H9 (cell line): ENCODE data around the gene ABHD14A. TPM values are rescaled to one million over a fixed set of nuclear protein-coding genes. Genes with fewer than 3 reads are reported as not detected.

Experiments used
- DNase-seq: peaks from one replicate; pipeline ENCODE4 v3.0.0-alpha.2; 2017
- H2AFZ ChIP-seq: one replicate; pipeline ENCODE4 v1.6.1; 2013; ENCODE audit warnings: mild to moderate bottlenecking, low read length, control low read depth, moderate library complexity
- H2AK5ac ChIP-seq: 2 replicates; pipeline ENCODE4 v1.6.1; 2013; ENCODE audit warnings: low read length, control low read depth, mixed read lengths; ENCODE audit not compliant: insufficient read length
- H2BK120ac ChIP-seq: one replicate; pipeline ENCODE4 v1.6.1; 2013; ENCODE audit warnings: low read depth, mild to moderate bottlenecking, low read length, control low read depth, inconsistent platforms; ENCODE audit not compliant: poor library complexity, severe bottlenecking
- H2BK12ac ChIP-seq: 2 replicates; pipeline ENCODE4 v1.6.1; 2013; ENCODE audit warnings: low read length, control low read depth, mixed read lengths, low read depth; ENCODE audit not compliant: insufficient read length
- H2BK15ac ChIP-seq: 2 replicates; pipeline ENCODE4 v1.6.1; 2013; ENCODE audit warnings: low read depth, low read length, control low read depth
- H2BK20ac ChIP-seq: one replicate; pipeline ENCODE4 v1.6.1; 2013; ENCODE audit warnings: low read depth, mild to moderate bottlenecking, low read length, control low read depth, inconsistent platforms; ENCODE audit not compliant: poor library complexity, severe bottlenecking
- H2BK5ac ChIP-seq: 2 replicates; pipeline ENCODE4 v1.6.1; 2013; ENCODE audit warnings: low read length, control low read depth, mixed read lengths; ENCODE audit not compliant: insufficient read length
- H3K14ac ChIP-seq: 2 replicates; pipeline ENCODE4 v1.6.1; 2013; ENCODE audit warnings: low read length, control low read depth; ENCODE audit not compliant: insufficient read depth
- H3K18ac ChIP-seq: 2 replicates; pipeline ENCODE4 v1.6.1; 2013; ENCODE audit warnings: low read depth, mild to moderate bottlenecking, mixed read lengths, low read length, control low read depth; ENCODE audit not compliant: insufficient read length
- H3K23ac ChIP-seq: 2 replicates; pipeline ENCODE4 v1.6.1; 2013; ENCODE audit warnings: low read length, control low read depth, mixed read lengths, low read depth; ENCODE audit not compliant: insufficient read length
- H3K23me2 ChIP-seq: 2 replicates; pipeline ENCODE4 v1.6.1; 2013; ENCODE audit warnings: low read depth, mild to moderate bottlenecking, mixed read lengths, low read length, control low read depth; ENCODE audit not compliant: insufficient read length, poor library complexity, severe bottlenecking
- H3K27ac ChIP-seq: 2 replicates; pipeline ENCODE4 v1.5.1; 2013; ENCODE audit warnings: low read length, control low read depth, mixed read lengths, low read depth; ENCODE audit not compliant: insufficient read length
- H3K27me3 ChIP-seq: 2 replicates; pipeline ENCODE4 v1.6.1; 2013; ENCODE audit warnings: low read length, control low read depth, inconsistent platforms; ENCODE audit not compliant: insufficient read depth
- H3K4ac ChIP-seq: 2 replicates; pipeline ENCODE4 v1.6.1; 2013; ENCODE audit warnings: low read depth, mild to moderate bottlenecking, control low read depth, inconsistent platforms, low read length, moderate library complexity
- H3K4me1 ChIP-seq: 2 replicates; pipeline ENCODE4 v1.6.1; 2013; ENCODE audit warnings: low read length, control low read depth, inconsistent platforms; ENCODE audit not compliant: insufficient read depth
- H3K4me2 ChIP-seq: 2 replicates; pipeline ENCODE4 v1.6.1; 2013; ENCODE audit warnings: low read length, control low read depth, mixed read lengths; ENCODE audit not compliant: insufficient read length, insufficient read depth
- H3K56ac ChIP-seq: 2 replicates; pipeline ENCODE4 v1.6.1; 2013; ENCODE audit warnings: low read depth, mild to moderate bottlenecking, mixed read lengths, low read length, control low read depth; ENCODE audit not compliant: insufficient read length
- H3K79me1 ChIP-seq: 2 replicates; pipeline ENCODE4 v1.6.1; 2013; ENCODE audit warnings: low read depth, mild to moderate bottlenecking, moderate library complexity, low read length, control low read depth, inconsistent platforms; ENCODE audit not compliant: insufficient read depth, poor library complexity, severe bottlenecking
- H3K79me2 ChIP-seq: 2 replicates; pipeline ENCODE4 v1.6.1; 2013; ENCODE audit warnings: low read length, control low read depth, inconsistent platforms; ENCODE audit not compliant: insufficient read depth
- H3K9ac ChIP-seq: 2 replicates; pipeline ENCODE4 v1.6.1; 2013; ENCODE audit warnings: low read length, control low read depth, mixed read lengths; ENCODE audit not compliant: insufficient read length; ENCODE audit errors: extremely low read depth
- H3K9me3 ChIP-seq: one replicate; pipeline ENCODE4 v1.6.1; 2013; ENCODE audit warnings: low read depth, low read length, inconsistent platforms; ENCODE audit not compliant: control insufficient read depth
- H3T11ph ChIP-seq: one replicate; pipeline ENCODE4 v1.6.1; 2013; ENCODE audit warnings: mild to moderate bottlenecking, low read length, control low read depth, inconsistent platforms
- H4K20me1 ChIP-seq: one replicate; pipeline ENCODE4 v1.6.1; 2013; ENCODE audit not compliant: control insufficient read depth, insufficient read length, insufficient read depth
- H4K5ac ChIP-seq: 2 replicates; pipeline ENCODE4 v1.6.1; 2013; ENCODE audit warnings: low read depth, mild to moderate bottlenecking, mixed read lengths, low read length, control low read depth; ENCODE audit not compliant: insufficient read length
- H4K8ac ChIP-seq: replicated peaks from 2 replicates; pipeline ENCODE4 v1.6.1; 2013; ENCODE audit warnings: low read length, control low read depth, mixed read lengths, low read depth; ENCODE audit not compliant: insufficient read length
- H4K91ac ChIP-seq: 2 replicates; pipeline ENCODE4 v1.6.1; 2013; ENCODE audit warnings: low read depth, mild to moderate bottlenecking, moderate library complexity, mixed read lengths, low read length, control low read depth; ENCODE audit not compliant: insufficient read length
- H3K27ac Mint-ChIP-seq, 3 experiments: 2 replicates in 2 of 3; 3 replicates in 1 of 3; pipeline ENCODE4 v1.8.0; 2020 to 2021; ENCODE audit warnings: mixed read lengths in 3 of 3, mild to moderate bottlenecking in 1 of 3, moderate library complexity in 1 of 3
- H3K27me3 Mint-ChIP-seq: 2 replicates; pipeline ENCODE4 v1.8.0; 2021; ENCODE audit warnings: low read depth, mild to moderate bottlenecking, moderate library complexity, mixed read lengths
- H3K36me3 Mint-ChIP-seq, 3 experiments: 2 replicates in 2 of 3; 3 replicates in 1 of 3; pipeline ENCODE4 v1.8.0; 2020 to 2021; ENCODE audit warnings: low read depth in 3 of 3, mixed read lengths in 3 of 3; ENCODE audit not compliant: insufficient read depth in 1 of 3
- H3K4me1 Mint-ChIP-seq, 2 experiments: 2 replicates each; pipeline ENCODE4 v1.8.0; 2020; ENCODE audit warnings: mixed read lengths in 2 of 2
- H3K4me3 Mint-ChIP-seq, 2 experiments: 2 replicates in 1 of 2; 3 replicates in 1 of 2; pipeline ENCODE4 v1.8.0; 2020 to 2021; ENCODE audit warnings: mild to moderate bottlenecking in 2 of 2, mixed read lengths in 2 of 2, moderate library complexity in 1 of 2
- H3K9me3 Mint-ChIP-seq, 2 experiments: 2 replicates in 1 of 2; 3 replicates in 1 of 2; pipeline ENCODE4 v1.8.0; 2020; ENCODE audit warnings: mild to moderate bottlenecking in 2 of 2, mixed read lengths in 2 of 2, moderate library complexity in 1 of 2
- CTCF ChIP-seq: fragments of 200-600 bp; sonication (generic); conservative IDR thresholded peaks from 3 replicates; pipeline ENCODE4 v1.8.0; 2021; ENCODE audit warnings: antibody characterized with exemption, mild to moderate bottlenecking
- WGBS: extraction: QIAGEN DNeasy Blood & Tissue Kit; methylation state at CpG from one replicate; pipeline ENCODE4 v1.1.7; 2013; ENCODE audit warnings: missing lambda C conversion rate, low lambda C conversion rate, mixed read lengths; ENCODE audit not compliant: insufficient read length; ENCODE audit errors: extremely low coverage; 5-methylcytosine and 5-hydroxymethylcytosine counted together
- total RNA-seq: library from RNA; stranded (reverse); gene quantifications from 2 replicates; pipeline ENCODE4 v1.2.1, GENCODE V29; 2021

Gene ABHD14A
- total RNA-seq, 1 experiment from 2014 or later: 3.1 TPM

- H2BK5ac ChIP-seq: no peak overlapping the region
- H3K4me1 Mint-ChIP-seq: peaks cover 11 to 20% of the 10 kb centered on the region in 2 experiments
- no peak overlapping the region for H2AK5ac ChIP-seq
- H2BK20ac ChIP-seq: no peak overlapping the region
- H4K91ac ChIP-seq: no peak overlapping the region
- no peaks in the 10 kb centered on the region for H3K9me3 ChIP-seq
- no peak for DNase-seq
- H3T11ph ChIP-seq: no peak overlapping the region
- H3K4me1 ChIP-seq: peaks cover 4% of the 10 kb centered on the region; the same call in 1 of the 2 replicates
- no peaks in the 10 kb centered on the region for H3K79me2 ChIP-seq
- H3K23me2 ChIP-seq: no peaks in the 10 kb centered on the region
- H3K4me2 ChIP-seq: no peak overlapping the region
- no peak overlapping the region for H3K18ac ChIP-seq
- no peaks in the 10 kb centered on the region for H3K27me3 ChIP-seq
- H3K4me3 Mint-ChIP-seq: no peak overlapping the region
- no peak overlapping the region for H4K5ac ChIP-seq
- no peak overlapping the region for H3K4ac ChIP-seq
- no peak overlapping the region for H4K8ac ChIP-seq
- TF ChIP-seq CTCF: no peak
- peaks cover 5% of the 10 kb centered on the region for H4K20me1 ChIP-seq
- H3K27ac Mint-ChIP-seq: no peak overlapping the region; a peak in 1 of 7 replicates
- H2BK120ac ChIP-seq: no peak overlapping the region
- H3K9ac ChIP-seq: no peak overlapping the region
- WGBS: no CpG with 5 or more reads among the region's 6 CpGs
- no peak overlapping the region for H2AFZ ChIP-seq
- H3K14ac ChIP-seq: no peak overlapping the region
- H3K36me3 Mint-ChIP-seq: no peaks in the 10 kb centered on the region
- H2BK15ac ChIP-seq: no peak overlapping the region
- peaks cover 2% of the 10 kb centered on the region for H3K27me3 Mint-ChIP-seq
- no peaks in the 10 kb centered on the region for H3K9me3 Mint-ChIP-seq
- H3K79me1 ChIP-seq: no peaks in the 10 kb centered on the region
- H3K23ac ChIP-seq: no peak overlapping the region
- no peak overlapping the region for H2BK12ac ChIP-seq
- no peak overlapping the region for H3K27ac ChIP-seq
- no peak overlapping the region for H3K56ac ChIP-seq
These were observed 50.0 kb downstream of the ABHD14A start for GRCh38 chr3:52024765-52025452.
